HEK293 (cell line): ENCODE results near the gene HIP1.

Experiments
- CTCF ChIA-PET: fragments of 350-600 bp; formaldehyde crosslinking; extraction: SDS; loops from one replicate; lab custom pipeline; 2021; ENCODE audit warnings: antibody characterized with exemption; lab: Yijun Ruan, JAX
- POLR2A ChIA-PET: fragments of 300-600 bp; formaldehyde crosslinking; extraction: SDS; loops from one replicate; lab custom pipeline; 2020; ENCODE audit warnings: antibody characterized with exemption, inconsistent platforms; lab: Yijun Ruan, JAX
- H3K27ac ChIP-seq: fragments of 200-500 bp; sonication (Bioruptor generic); 2 replicates; pipeline ENCODE4 v1.5.1; 2014; ENCODE audit warnings: low read depth, low read length, control low read depth, inconsistent platforms; ENCODE audit errors: extremely low read depth
- H3K36me3 ChIP-seq, 2 experiments: fragments of 200-500 bp in 1 of 2; sonication (Bioruptor generic) in 1 of 2; 1 replicate in 1 of 2; 2 replicates in 1 of 2; pipeline ENCODE4 v1.5.1; 2014 to 2017; ENCODE audit warnings: inconsistent platforms in 2 of 2, low read length in 2 of 2; ENCODE audit not compliant: control insufficient read depth in 2 of 2, insufficient read depth in 1 of 2
- H3K4me1 ChIP-seq: fragments of 200-500 bp; sonication (Bioruptor generic); 2 replicates; pipeline ENCODE4 v1.5.1; 2014; ENCODE audit warnings: mild to moderate bottlenecking, low read length, inconsistent platforms; ENCODE audit not compliant: control insufficient read depth, insufficient read depth
- H3K4me3 ChIP-seq: 2 replicates; pipeline ENCODE4 v1.5.1; 2011; ENCODE audit warnings: low read depth, mild to moderate bottlenecking, control low read depth, low read length, moderate library complexity
- H3K9me3 ChIP-seq: fragments of 200-500 bp; sonication (Bioruptor generic); 2 replicates; pipeline ENCODE4 v1.5.1; 2014; ENCODE audit warnings: low read depth, low read length, inconsistent platforms; ENCODE audit not compliant: control insufficient read depth, insufficient read depth
- ELK4 ChIP-seq: IDR thresholded peaks from 2 replicates; pipeline ENCODE4 v1.6.1; 2011; ENCODE audit warnings: mild to moderate bottlenecking, low read depth, low read length, borderline replicate concordance
- KLF7 ChIP-seq: fragments of 450-650 bp; formaldehyde crosslinking; IDR thresholded peaks from 2 replicates; pipeline ENCODE4 v1.5.1; 2016; ENCODE audit warnings: missing biosample characterization, missing genetic modification characterization, borderline replicate concordance
- PRDM10 ChIP-seq: fragments of 450-650 bp; formaldehyde crosslinking; IDR thresholded peaks from 2 replicates; pipeline ENCODE4 v1.5.1; 2016; ENCODE audit warnings: missing biosample characterization, missing genetic modification characterization
- TRIM28 ChIP-seq: IDR thresholded peaks from 2 replicates; pipeline ENCODE4 v1.6.1; 2011; ENCODE audit warnings: low read length, control low read depth, borderline replicate concordance
- YY1 ChIP-seq: fragments of 450-650 bp; formaldehyde crosslinking; IDR thresholded peaks from 2 replicates; pipeline ENCODE4 v1.5.1; 2018; ENCODE audit warnings: missing biosample characterization, missing genetic modification characterization
- YY2 ChIP-seq: fragments of 450-650 bp; formaldehyde crosslinking; IDR thresholded peaks from 2 replicates; pipeline ENCODE4 v1.5.1; 2016; ENCODE audit warnings: missing biosample characterization, missing genetic modification characterization
- ZBTB21 ChIP-seq: fragments of 450-650 bp; formaldehyde crosslinking; IDR thresholded peaks from 2 replicates; pipeline ENCODE4 v1.5.1; 2017; ENCODE audit warnings: missing biosample characterization, missing genetic modification characterization
- ZBTB48 ChIP-seq: fragments of 450-650 bp; formaldehyde crosslinking; IDR thresholded peaks from 2 replicates; pipeline ENCODE4 v1.5.1; 2016; ENCODE audit warnings: missing biosample characterization, missing genetic modification characterization
- ZBTB7A ChIP-seq: fragments of 450-650 bp; formaldehyde crosslinking; IDR thresholded peaks from 2 replicates; pipeline ENCODE4 v1.5.1; 2016; ENCODE audit warnings: low read depth, missing biosample characterization, missing genetic modification characterization
- ZNF202 ChIP-seq: fragments of 450-650 bp; formaldehyde crosslinking; IDR thresholded peaks from 2 replicates; pipeline ENCODE4 v1.5.1; 2016; ENCODE audit warnings: missing biosample characterization, missing genetic modification characterization, borderline replicate concordance
- ZNF221 ChIP-seq: fragments of 450-650 bp; formaldehyde crosslinking; IDR thresholded peaks from 2 replicates; pipeline ENCODE4 v1.5.1; 2017; ENCODE audit warnings: missing biosample characterization, missing genetic modification characterization, borderline replicate concordance
- ZNF335 ChIP-seq: fragments of 450-650 bp; formaldehyde crosslinking; conservative IDR thresholded peaks from 2 replicates; pipeline ENCODE4 v1.5.1; 2016; ENCODE audit warnings: missing biosample characterization, missing genetic modification characterization
- ZNF362 ChIP-seq: fragments of 450-650 bp; formaldehyde crosslinking; IDR thresholded peaks from 2 replicates; pipeline ENCODE4 v1.5.1; 2016; ENCODE audit warnings: missing biosample characterization, missing genetic modification characterization
- ZNF398 ChIP-seq: fragments of 450-650 bp; formaldehyde crosslinking; IDR thresholded peaks from 2 replicates; pipeline ENCODE4 v1.5.1; 2017; ENCODE audit warnings: missing biosample characterization, missing genetic modification characterization
- ZNF404 ChIP-seq: fragments of 450-650 bp; formaldehyde crosslinking; IDR thresholded peaks from 2 replicates; pipeline ENCODE4 v1.5.1; 2017; ENCODE audit warnings: missing biosample characterization, missing genetic modification characterization
- ZNF571 ChIP-seq: fragments of 450-650 bp; formaldehyde crosslinking; IDR thresholded peaks from 2 replicates; pipeline ENCODE4 v1.5.0; 2017; ENCODE audit warnings: missing biosample characterization, missing genetic modification characterization
- ZNF596 ChIP-seq: fragments of 450-650 bp; IDR thresholded peaks from 2 replicates; pipeline ENCODE4 v1.5.0; 2018; ENCODE audit warnings: missing biosample characterization, mild to moderate bottlenecking, missing genetic modification characterization, moderate library complexity
- ZNF768 ChIP-seq: fragments of 450-650 bp; formaldehyde crosslinking; IDR thresholded peaks from 2 replicates; pipeline ENCODE4 v1.5.1; 2018; ENCODE audit warnings: missing biosample characterization, mild to moderate bottlenecking, missing genetic modification characterization

HIP1 gene

GRCh38 chr7:75621124-75621523 lies 117.6 kb downstream of the HIP1 start (continued):
- TF ChIP-seq ZNF362 (tag by site-specific recombination) = no peak
- no peak for TF ChIP-seq TRIM28
- TF ChIP-seq ELK4 = no peak
- TF ChIP-seq ZNF571 (tag by site-specific recombination) = no peak
- no peak for TF ChIP-seq ZBTB21 (tag by site-specific recombination)
- TF ChIP-seq ZNF221 (tag by site-specific recombination) = no peak
- TF ChIP-seq ZBTB7A (tag by site-specific recombination) = no peak
- TF ChIP-seq KLF7 (tag by site-specific recombination) = no peak
- TF ChIP-seq PRDM10 (tag by site-specific recombination) = no peak

GRCh38 chr7:75619636-75620035 lies 119.1 kb downstream of the HIP1 start:
- no peaks in the 10 kb centered on the region for H3K4me1 ChIP-seq
- H3K27ac ChIP-seq = no peak overlapping the region
- TF ChIP-seq YY1 (tag by site-specific recombination) (no peak), ZNF202 (tag by site-specific recombination) (no peak), ZBTB48 (tag by site-specific recombination) (no peak), ZNF596 (tag by site-specific recombination) (no peak), ZNF335 (tag by site-specific recombination) (no peak), ZNF404 (no peak), ZNF768 (tag by site-specific recombination) (no peak), YY2 (tag by site-specific recombination) (no peak), ZNF398 (no peak)
- POLR2A ChIA-PET = interaction anchor here (0.7 kb wide), 2 partner anchors 99 to 259 kb away, joined by 4 to 5 read pairs; no protein-coding TSS in a partner anchor
- no peak overlapping the region for H3K4me3 ChIP-seq
- no peaks in the 10 kb centered on the region for H3K9me3 ChIP-seq
- CTCF ChIA-PET = interaction anchor here (0.8 to 1.0 kb wide), 2 partner anchors 143 to 630 kb away, joined by 3 read pairs; no protein-coding TSS in a partner anchor
- H3K36me3 ChIP-seq = no peaks in the 10 kb centered on the region; a peak in 1 of 3 replicates
